SHP77 treated with DMSO at 0.1 percent for 48 hours (cell line): Measurements from ENCODE around the gene ZNF285.
"Not testable (repeated sequence)": the region's sequence is repeated elsewhere in the genome, so short reads cannot be mapped to it uniquely, and the experiment has no call there.

Experiments
- DNase-seq: peaks from one replicate; lab custom pipeline; 2025; lab: John Stamatoyannopoulos, UW

ZNF285 gene

GRCh38 chr19:44401139-44402115, at the start of gene ZNF285:
ZNF285 (minus strand) TSS chr19:44401608; CDS start chr19:44397213, 4,395 bp downstream.
- no peak for DNase-seq

- DNase-seq = no peak
Measured at GRCh38 chr19:44447916-44448674, 46.7 kb upstream of the ZNF285 start, which contains the start of gene ZNF229. ZNF229 (minus strand) TSS chr19:44448472; CDS start chr19:44442847, 5,625 bp downstream.

- DNase-seq = no peak
Measured at GRCh38 chr19:44438441-44438840, 37.0 kb upstream of the ZNF285 start.

GRCh38 chr19:44435441-44435840, 34.0 kb upstream of the ZNF285 start:
- DNase-seq = no peak

DNA sequence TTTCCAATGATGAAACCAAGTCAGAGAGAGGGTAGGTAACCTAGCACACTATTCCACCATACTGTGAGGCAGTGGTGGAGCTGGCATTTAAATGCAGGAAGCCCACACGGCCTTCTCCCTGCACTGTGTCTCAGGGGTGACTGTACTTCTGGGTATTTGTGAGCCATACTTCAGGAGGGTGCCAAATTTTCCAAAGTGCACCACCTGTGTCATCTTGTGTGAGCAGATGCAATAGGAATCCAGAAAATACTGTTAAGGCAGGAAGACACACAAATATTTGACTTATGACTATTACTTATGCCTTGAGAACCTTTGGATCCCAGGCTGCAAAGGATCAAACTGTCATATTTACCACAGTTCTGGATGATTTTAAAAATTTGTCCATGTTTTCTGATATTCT, 29.5 kb upstream of the ZNF285 start:
- no peak for DNase-seq

GRCh38 chr19:44415553-44415952, 14.1 kb upstream of the ZNF285 start:
- not testable (repeated sequence) for DNase-seq

DNA sequence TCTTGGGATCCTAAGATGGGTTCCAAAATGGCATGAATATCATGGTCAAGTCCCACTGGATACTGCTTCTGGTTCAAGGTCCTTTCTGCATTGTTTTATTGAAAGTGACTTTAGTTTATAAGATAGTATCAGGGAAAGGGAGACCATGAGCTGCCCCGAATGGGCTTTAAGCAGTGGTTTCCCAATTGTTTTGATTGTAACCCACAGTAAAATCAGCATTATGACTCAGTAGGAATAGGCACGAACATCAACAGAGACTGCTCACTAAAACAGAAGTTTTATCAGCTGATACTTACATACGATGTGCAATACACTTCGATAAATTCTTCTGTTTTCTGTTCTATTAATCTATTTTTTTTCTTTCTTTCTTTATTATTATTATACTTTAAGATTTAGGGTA, 12.1 kb downstream of the ZNF285 start:
- not testable (repeated sequence) for DNase-seq

DNA sequence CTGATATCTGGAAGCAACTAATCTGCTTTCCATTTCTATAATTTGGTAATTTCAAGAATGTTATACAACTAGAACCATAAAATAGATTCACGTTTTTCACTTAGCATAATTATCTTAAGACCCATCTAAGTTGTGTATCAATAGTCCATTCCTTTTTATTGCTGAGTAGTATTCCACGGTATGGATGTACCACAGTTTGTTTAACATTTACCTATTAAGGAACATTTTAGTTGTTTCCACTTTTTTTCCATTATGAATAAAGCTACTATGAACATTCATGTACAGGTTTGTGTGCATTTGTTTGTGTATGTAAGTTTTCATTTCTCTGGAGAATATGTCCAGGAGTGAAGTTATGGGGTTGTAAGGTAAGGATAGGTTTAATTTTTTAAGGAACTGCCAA, 26.6 kb downstream of the ZNF285 start:
- DNase-seq = no peak

DNA sequence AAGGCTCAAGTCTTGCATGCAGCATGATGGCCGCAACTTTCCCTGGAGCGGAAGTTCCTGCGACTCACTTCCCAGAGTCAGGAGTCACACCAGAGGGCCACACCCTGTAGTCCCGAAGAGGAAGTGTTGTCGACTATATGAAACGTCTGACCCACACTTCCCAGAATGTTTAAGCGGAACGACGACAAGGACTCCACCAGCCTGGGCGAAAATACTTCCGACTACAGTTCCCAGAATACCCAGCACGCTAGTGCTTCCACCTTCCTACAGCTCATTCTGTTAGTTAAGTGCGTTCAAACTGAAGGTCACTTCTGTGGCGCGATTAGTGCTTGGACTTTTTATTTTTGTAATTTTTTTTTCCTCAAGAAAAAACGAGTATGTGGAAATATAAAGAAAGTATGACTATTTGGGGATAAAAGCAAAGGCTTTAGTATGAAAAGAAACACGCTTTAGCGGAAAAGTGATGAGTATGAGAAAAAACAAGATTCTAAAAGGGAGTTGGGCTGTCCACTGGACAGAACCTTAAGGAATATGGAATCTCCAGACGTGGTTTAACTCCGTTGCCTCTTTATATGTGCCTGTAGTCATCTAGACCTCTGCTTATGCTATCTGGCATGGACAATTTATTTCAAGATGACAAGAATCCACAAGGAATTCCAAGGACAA, 29.5 kb downstream of the ZNF285 start:
- DNase-seq = no peak

- DNase-seq = no peak
Measured at GRCh38 chr19:44367024-44367423, 34.4 kb downstream of the ZNF285 start.

GRCh38 chr19:44356383-44357111, 44.9 kb downstream of the ZNF285 start, which contains the start of gene ZNF112:
ZNF112 (minus strand) TSS chr19:44356680; CDS start chr19:44340539, 16,141 bp downstream.
- DNase-seq = peak; percentile 94

DNA sequence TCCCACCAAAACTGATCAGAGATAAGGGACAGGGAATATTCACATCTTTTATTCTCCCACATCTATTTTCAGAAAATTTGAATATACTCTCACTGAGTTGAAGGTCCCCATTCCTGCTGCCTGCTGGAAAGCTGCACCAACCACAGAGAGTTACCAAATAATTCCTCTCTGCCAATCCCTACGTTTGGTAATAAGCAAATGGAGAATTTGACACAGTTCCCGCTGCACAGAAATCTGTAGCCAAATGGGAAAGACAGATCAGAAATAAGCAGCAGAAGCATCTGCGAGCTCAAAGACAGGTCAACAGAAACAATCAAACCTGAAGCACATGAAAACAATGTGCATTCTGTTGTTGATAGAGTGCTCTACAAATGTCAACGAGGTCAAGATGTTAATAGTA, 54.9 kb downstream of the ZNF285 start:
- no peak for DNase-seq

- no peak for DNase-seq
Measured at GRCh38 chr19:44345959-44346358, 55.4 kb downstream of the ZNF285 start.

DNA sequence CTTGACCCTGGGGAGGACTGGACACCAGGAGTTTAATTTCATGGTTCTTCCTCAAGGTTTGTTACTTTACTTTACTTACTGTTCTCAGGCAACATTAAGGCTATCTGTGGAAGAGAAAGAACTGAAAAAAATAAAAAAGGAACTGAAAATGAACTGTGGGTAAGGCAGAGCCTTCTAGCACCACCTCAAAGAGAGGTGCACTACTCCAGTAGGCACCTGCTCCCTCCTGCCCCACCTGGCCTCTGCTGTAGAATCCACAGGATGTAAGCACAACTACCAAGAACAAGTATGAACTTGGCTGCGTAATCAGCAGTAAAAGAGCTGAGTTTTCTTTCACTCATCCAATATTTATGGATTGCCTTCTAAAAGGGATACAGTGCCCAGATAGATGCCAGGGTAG, 57.2 kb downstream of the ZNF285 start:
- DNase-seq = no peak

DNA sequence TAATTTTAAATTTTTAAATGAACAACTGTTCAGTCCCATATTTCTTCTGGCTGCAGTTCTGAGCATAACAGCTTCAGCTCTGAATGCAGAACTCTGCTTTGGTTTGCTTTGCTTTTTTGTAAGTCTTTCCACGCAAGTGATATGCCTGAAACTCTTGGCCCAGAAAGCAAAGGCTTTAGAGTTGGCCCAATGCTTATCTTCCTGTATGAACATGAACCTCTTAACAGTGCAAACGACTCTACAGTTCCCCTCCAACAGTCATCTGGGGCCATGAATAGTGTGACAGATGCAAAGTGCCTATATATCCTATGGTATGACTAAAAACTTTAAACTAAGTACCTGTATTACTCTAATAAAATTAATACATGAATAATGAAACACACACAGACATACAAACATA, 59.6 kb downstream of the ZNF285 start:
- no peak for DNase-seq

DNA sequence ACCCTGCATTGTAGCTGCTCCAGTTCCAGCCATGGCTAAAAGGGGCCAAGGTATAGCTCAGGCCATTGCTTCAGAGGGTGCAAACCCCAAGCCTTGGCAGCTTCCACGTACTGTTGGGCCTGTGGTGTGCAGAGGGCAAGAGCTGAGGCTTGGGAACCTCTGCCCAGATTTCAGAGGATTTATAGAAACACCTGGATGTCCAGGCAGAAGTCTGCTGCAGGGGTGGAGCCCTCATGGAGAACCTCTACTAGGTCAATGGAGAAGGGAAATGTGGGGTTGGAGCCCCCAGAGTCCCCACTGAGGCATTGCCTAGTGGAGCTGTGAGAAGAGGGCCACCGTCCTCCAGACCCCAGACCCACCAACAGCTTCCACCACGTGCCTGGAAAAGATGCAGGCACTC, 66.8 kb downstream of the ZNF285 start:
- not testable (repeated sequence) for DNase-seq
